Measurements from ENCODE around the gene GSG1L2. TPM values are rescaled to one million over a fixed set of nuclear protein-coding genes. Genes with fewer than 3 reads are reported as not detected.

The GSG1L2 gene
- total and polyA plus RNA-seq, 4 donors: not detected

GRCh38 chr17:9820448-9820847 lies 1.4 kb downstream of the GSG1L2 start:
- Histone ChIP-seq H3K4me3 (ENCODE audit: low read depth in 1 of 3, low read length in 3 of 3) (no peak overlapping the region), H3K27me3 (ENCODE audit: control insufficient read depth in 4 of 4, insufficient read depth in 4 of 4, low read length in 3 of 4) (no peaks in the 10 kb centered on the region), H3K27ac (ENCODE audit: low read depth in 1 of 2, low read length in 2 of 2) (no peak overlapping the region), H3K36me3 (ENCODE audit: control insufficient read depth in 4 of 4, insufficient read depth in 3 of 4, low read depth in 1 of 4, low read length in 3 of 4) (no peaks in the 10 kb centered on the region), H3K9me3 (ENCODE audit: control insufficient read depth in 4 of 4, low read length in 3 of 4) (no peaks in the 10 kb centered on the region), H3K4me1 (ENCODE audit: control insufficient read depth in 4 of 4, insufficient read depth in 4 of 4, low read length in 3 of 4) (no peaks in the 10 kb centered on the region), H3K9ac (ENCODE audit: low read depth in 1 of 2, low read length in 2 of 2) (no peak overlapping the region)
- TF ChIP-seq, protein P1, sequence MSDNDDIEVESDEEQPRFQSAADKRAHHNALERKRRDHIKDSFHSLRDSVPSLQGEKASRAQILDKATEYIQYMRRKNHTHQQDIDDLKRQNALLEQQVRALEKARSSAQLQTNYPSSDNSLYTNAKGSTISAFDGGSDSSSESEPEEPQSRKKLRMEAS (IDR thresholded peaks at IDR 0.05): no peak
- TF ChIP-seq, protein P2, sequence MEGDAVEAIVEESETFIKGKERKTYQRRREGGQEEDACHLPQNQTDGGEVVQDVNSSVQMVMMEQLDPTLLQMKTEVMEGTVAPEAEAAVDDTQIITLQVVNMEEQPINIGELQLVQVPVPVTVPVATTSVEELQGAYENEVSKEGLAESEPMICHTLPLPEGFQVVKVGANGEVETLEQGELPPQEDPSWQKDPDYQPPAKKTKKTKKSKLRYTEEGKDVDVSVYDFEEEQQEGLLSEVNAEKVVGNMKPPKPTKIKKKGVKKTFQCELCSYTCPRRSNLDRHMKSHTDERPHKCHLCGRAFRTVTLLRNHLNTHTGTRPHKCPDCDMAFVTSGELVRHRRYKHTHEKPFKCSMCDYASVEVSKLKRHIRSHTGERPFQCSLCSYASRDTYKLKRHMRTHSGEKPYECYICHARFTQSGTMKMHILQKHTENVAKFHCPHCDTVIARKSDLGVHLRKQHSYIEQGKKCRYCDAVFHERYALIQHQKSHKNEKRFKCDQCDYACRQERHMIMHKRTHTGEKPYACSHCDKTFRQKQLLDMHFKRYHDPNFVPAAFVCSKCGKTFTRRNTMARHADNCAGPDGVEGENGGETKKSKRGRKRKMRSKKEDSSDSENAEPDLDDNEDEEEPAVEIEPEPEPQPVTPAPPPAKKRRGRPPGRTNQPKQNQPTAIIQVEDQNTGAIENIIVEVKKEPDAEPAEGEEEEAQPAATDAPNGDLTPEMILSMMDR (IDR thresholded peaks at IDR 0.05; ENCODE audit: low read depth, low read length, missing input control): no peak
- TF ChIP-seq HNF4G (IDR thresholded peaks at IDR 0.05): no peak
- no peak for TF ChIP-seq RXRA (IDR thresholded peaks at IDR 0.05)
- TF ChIP-seq FOXA1 (IDR thresholded peaks at IDR 0.05): no peak
- no peak for TF ChIP-seq JUND (IDR thresholded peaks at IDR 0.05)
- TF ChIP-seq EGR1 (IDR thresholded peaks at IDR 0.05; ENCODE audit: low read depth in 2 of 2): no peak
- TF ChIP-seq, protein P3, sequence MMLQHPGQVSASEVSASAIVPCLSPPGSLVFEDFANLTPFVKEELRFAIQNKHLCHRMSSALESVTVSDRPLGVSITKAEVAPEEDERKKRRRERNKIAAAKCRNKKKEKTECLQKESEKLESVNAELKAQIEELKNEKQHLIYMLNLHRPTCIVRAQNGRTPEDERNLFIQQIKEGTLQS (IDR thresholded peaks at IDR 0.05): no peak
- TF ChIP-seq HNF4A (conservative IDR thresholded peaks at IDR 0.05): no peak
- TF ChIP-seq SP1 (IDR thresholded peaks at IDR 0.05): no peak
- no peak for TF ChIP-seq RAD21 (IDR thresholded peaks at IDR 0.05)
- no peak for TF ChIP-seq GABPA (IDR thresholded peaks at IDR 0.05 in 1 of 2, conservative IDR thresholded peaks at IDR 0.05 in 1 of 2)
- TF ChIP-seq TAF1 (conservative IDR thresholded peaks at IDR 0.05): no peak
- TF ChIP-seq, protein P4, sequence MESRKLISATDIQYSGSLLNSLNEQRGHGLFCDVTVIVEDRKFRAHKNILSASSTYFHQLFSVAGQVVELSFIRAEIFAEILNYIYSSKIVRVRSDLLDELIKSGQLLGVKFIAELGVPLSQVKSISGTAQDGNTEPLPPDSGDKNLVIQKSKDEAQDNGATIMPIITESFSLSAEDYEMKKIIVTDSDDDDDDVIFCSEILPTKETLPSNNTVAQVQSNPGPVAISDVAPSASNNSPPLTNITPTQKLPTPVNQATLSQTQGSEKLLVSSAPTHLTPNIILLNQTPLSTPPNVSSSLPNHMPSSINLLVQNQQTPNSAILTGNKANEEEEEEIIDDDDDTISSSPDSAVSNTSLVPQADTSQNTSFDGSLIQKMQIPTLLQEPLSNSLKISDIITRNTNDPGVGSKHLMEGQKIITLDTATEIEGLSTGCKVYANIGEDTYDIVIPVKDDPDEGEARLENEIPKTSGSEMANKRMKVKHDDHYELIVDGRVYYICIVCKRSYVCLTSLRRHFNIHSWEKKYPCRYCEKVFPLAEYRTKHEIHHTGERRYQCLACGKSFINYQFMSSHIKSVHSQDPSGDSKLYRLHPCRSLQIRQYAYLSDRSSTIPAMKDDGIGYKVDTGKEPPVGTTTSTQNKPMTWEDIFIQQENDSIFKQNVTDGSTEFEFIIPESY (IDR thresholded peaks at IDR 0.05): no peak
- no peak for DNase-seq (ENCODE audit: low spot score)
- 69% methylated on average over 3 of the region's 3 CpGs for WGBS

- DNase-seq (ENCODE audit: low spot score): no peak
- 70% methylated on average over 4 of the region's 4 CpGs for WGBS
- no peak overlapping the region for H3K9ac ChIP-seq (ENCODE audit: low read depth in 1 of 2, low read length in 2 of 2)
- H3K4me1 ChIP-seq (ENCODE audit: control insufficient read depth in 4 of 4, insufficient read depth in 4 of 4, low read length in 3 of 4): no peaks in the 10 kb centered on the region
- TF ChIP-seq RAD21 (IDR thresholded peaks at IDR 0.05): no peak
- TF ChIP-seq SP1 (IDR thresholded peaks at IDR 0.05): no peak
- TF ChIP-seq HNF4A (conservative IDR thresholded peaks at IDR 0.05): no peak
- TF ChIP-seq HNF4G (IDR thresholded peaks at IDR 0.05): no peak
- no peak for TF ChIP-seq EGR1 (IDR thresholded peaks at IDR 0.05; ENCODE audit: low read depth in 2 of 2)
- TF ChIP-seq, protein P3 (IDR thresholded peaks at IDR 0.05): no peak
- no peak for TF ChIP-seq RXRA (IDR thresholded peaks at IDR 0.05)
- no peak for TF ChIP-seq FOXA1 (IDR thresholded peaks at IDR 0.05)
- TF ChIP-seq TAF1 (conservative IDR thresholded peaks at IDR 0.05): no peak
- TF ChIP-seq FOXA2 (IDR thresholded peaks at IDR 0.05): no peak
- TF ChIP-seq JUND (IDR thresholded peaks at IDR 0.05): no peak
- no peak for TF ChIP-seq GABPA (IDR thresholded peaks at IDR 0.05 in 1 of 2, conservative IDR thresholded peaks at IDR 0.05 in 1 of 2)
- no peak overlapping the region for H3K27ac ChIP-seq (ENCODE audit: low read depth in 1 of 2, low read length in 2 of 2)
- H3K27me3 ChIP-seq (ENCODE audit: control insufficient read depth in 4 of 4, insufficient read depth in 4 of 4, low read length in 3 of 4): no peaks in the 10 kb centered on the region
- H3K36me3 ChIP-seq (ENCODE audit: control insufficient read depth in 4 of 4, insufficient read depth in 3 of 4, low read depth in 1 of 4, low read length in 3 of 4): no peaks in the 10 kb centered on the region
- H3K9me3 ChIP-seq (ENCODE audit: control insufficient read depth in 4 of 4, low read length in 3 of 4): no peaks in the 10 kb centered on the region
- H3K4me3 ChIP-seq (ENCODE audit: low read depth in 1 of 3, low read length in 3 of 3): no peak overlapping the region
Observed at GRCh38 chr17:9818760-9819159, 3.1 kb downstream of the GSG1L2 start.

Measured in liver (tissue), 9 donors.